Testis (tissue), 2 donors: Measurements from ENCODE around the gene GRIN2C.

Experiments
- POLR2A ChIP-seq: fragments of 450-650 bp; IDR thresholded peaks from one replicate; pipeline ENCODE4 v1.6.1; 2017; ENCODE audit warnings: antibody characterized with exemption, mild to moderate bottlenecking, moderate library complexity
- TF ChIP-seq, protein P1 (sequence below), 3 experiments: fragments of 450-650 bp in 2 of 3; fragments of 200-600 bp in 1 of 3; sonication (generic) in 1 of 3; IDR thresholded peaks; one replicate each; pipeline ENCODE4 v1.5.1; 2016 to 2019; ENCODE audit warnings: antibody characterized with exemption in 3 of 3, mild to moderate bottlenecking in 2 of 3, moderate library complexity in 1 of 3

DNA sequence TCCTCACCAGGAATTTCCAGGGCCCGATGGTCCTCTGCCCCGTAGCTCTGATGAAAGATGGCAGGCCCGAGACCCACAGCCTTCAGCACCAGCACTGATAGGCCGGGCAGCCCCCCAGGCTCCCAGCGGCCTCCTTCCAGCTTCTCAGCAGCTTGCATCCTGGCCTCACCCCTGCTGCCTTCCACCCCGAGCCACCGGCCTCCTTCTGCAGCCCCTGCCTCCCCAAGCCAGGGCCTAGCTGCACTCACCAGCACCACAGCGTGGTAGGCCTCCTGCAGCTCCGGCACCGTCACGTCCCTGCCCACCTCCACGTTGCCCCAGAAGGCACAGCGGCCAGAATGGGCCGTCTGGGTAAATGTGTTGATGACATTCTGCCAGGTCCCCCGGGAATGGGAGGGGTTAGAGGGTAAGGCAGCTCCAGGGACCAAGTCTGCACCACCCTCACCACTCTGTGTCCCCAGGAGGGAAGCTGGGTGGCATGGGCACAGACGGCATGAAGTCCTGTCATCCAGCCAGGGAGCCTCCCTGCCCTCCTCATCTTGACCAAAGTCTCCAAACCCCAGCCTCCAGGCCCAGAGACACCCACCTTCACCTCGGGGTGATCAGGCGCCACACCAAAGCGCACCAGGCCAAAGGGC is 6.6 kb upstream of the GRIN2C start:
- TF ChIP-seq, protein P1, sequence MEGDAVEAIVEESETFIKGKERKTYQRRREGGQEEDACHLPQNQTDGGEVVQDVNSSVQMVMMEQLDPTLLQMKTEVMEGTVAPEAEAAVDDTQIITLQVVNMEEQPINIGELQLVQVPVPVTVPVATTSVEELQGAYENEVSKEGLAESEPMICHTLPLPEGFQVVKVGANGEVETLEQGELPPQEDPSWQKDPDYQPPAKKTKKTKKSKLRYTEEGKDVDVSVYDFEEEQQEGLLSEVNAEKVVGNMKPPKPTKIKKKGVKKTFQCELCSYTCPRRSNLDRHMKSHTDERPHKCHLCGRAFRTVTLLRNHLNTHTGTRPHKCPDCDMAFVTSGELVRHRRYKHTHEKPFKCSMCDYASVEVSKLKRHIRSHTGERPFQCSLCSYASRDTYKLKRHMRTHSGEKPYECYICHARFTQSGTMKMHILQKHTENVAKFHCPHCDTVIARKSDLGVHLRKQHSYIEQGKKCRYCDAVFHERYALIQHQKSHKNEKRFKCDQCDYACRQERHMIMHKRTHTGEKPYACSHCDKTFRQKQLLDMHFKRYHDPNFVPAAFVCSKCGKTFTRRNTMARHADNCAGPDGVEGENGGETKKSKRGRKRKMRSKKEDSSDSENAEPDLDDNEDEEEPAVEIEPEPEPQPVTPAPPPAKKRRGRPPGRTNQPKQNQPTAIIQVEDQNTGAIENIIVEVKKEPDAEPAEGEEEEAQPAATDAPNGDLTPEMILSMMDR (IDR thresholded peaks at IDR 0.05), result no peak
- TF ChIP-seq POLR2A, result no peak
